Measurements from ENCODE around the gene HNMT. TPM values are rescaled to one million over a fixed set of nuclear protein-coding genes. Genes with fewer than 3 reads are reported as not detected.
A peak's percentile ranks its signal among the peaks of the same experiment; 100 is the strongest.

HNMT gene
- total and polyA plus RNA-seq, 2 of the 13 experiments (the other 11 are each of a cell fraction or from before 2014, with no cell fraction given) = 279 to 309 TPM

- no peak for TF ChIP-seq TOPORS (CRISPR knock-in tag; IDR thresholded peaks at IDR 0.05)
- TF ChIP-seq ZNF574 (CRISPR knock-in tag; IDR thresholded peaks at IDR 0.05) = no peak
- TF ChIP-seq ZGPAT (CRISPR knock-in tag; IDR thresholded peaks at IDR 0.05) = 0 out of 2 replicates have a peak, but pooled peaks have one; percentile 40
- TF ChIP-seq PCBP2 (optimal IDR thresholded peaks at IDR 0.05; ENCODE audit: low read depth, low read length, poor library complexity, severe bottlenecking) = no peak
- 0 out of 2 replicates have a peak, but pooled peaks have one; percentile 38 for TF ChIP-seq ZMAT3 (CRISPR knock-in tag; conservative IDR thresholded peaks at IDR 0.05)
- TF ChIP-seq ZNF792 (CRISPR knock-in tag; IDR thresholded peaks at IDR 0.05) = no peak
- TF ChIP-seq MTA1 (CRISPR knock-in tag; IDR thresholded peaks at IDR 0.05; ENCODE audit: borderline replicate concordance) = no peak
- TF ChIP-seq PAX8 (CRISPR knock-in tag; IDR thresholded peaks at IDR 0.05; ENCODE audit: borderline replicate concordance) = no peak
- TF ChIP-seq ZNF644 (CRISPR knock-in tag; IDR thresholded peaks at IDR 0.05; ENCODE audit: low read depth) = peak; percentile 49; the same call in 1 of the 2 replicates
- no peak for TF ChIP-seq KLF9 (CRISPR knock-in tag; IDR thresholded peaks at IDR 0.05; ENCODE audit: low read depth)
- no peak for TF ChIP-seq SRSF4 (IDR thresholded peaks at IDR 0.05; ENCODE audit: low read depth, low read length, poor library complexity, severe bottlenecking)
- TF ChIP-seq THRA (CRISPR knock-in tag; IDR thresholded peaks at IDR 0.05; ENCODE audit: borderline replicate concordance) = peak; percentile 82; the same call in 1 of the 2 replicates
- TF ChIP-seq HNF1B (CRISPR knock-in tag; IDR thresholded peaks at IDR 0.05) = peak; percentile 51; the same call in 1 of the 2 replicates
- TF ChIP-seq SALL1 (CRISPR knock-in tag; IDR thresholded peaks at IDR 0.05) = peak; percentile 92
- no peak for TF ChIP-seq UBTF (CRISPR knock-in tag; IDR thresholded peaks at IDR 0.05)
- TF ChIP-seq PRDM4 (CRISPR knock-in tag; IDR thresholded peaks at IDR 0.05; ENCODE audit: borderline replicate concordance) = no peak
Measured at GRCh38 chr2:138032334-138032733, 68.1 kb downstream of the HNMT start (continued).

All from HepG2 (cell line).